GM04503 (cell line): Measurements from ENCODE around the gene TRIM49.
"Not testable (repeated sequence)": the region's sequence is repeated elsewhere in the genome, so short reads cannot be mapped to it uniquely, and the experiment has no call there.

Experiments used
- DNase-seq: peaks from one replicate; pipeline ENCODE4 v3.0.0-alpha.2; 2012; ENCODE audit warnings: low read depth

TRIM49 gene, protein sequence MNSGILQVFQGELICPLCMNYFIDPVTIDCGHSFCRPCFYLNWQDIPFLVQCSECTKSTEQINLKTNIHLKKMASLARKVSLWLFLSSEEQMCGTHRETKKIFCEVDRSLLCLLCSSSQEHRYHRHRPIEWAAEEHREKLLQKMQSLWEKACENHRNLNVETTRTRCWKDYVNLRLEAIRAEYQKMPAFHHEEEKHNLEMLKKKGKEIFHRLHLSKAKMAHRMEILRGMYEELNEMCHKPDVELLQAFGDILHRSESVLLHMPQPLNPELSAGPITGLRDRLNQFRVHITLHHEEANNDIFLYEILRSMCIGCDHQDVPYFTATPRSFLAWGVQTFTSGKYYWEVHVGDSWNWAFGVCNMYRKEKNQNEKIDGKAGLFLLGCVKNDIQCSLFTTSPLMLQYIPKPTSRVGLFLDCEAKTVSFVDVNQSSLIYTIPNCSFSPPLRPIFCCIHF

DNA sequence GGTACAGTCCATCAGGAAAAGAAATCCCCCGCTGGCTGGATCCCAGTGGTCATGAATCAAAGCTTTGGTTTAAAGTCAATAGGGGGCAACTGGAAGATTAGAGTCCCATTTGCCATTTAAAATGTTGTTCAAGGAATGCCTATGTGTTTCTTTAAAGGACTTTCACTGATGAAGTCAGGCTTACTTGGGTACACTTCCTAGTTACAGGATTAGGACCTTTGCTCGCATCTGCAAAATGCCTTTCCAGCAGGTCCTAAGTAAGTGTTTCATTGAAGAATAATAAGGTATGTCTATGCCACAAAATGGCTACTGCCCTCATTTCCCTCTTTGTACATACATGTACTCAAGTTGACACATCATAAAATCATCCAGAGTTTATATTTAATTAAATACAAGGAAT is at the start of gene TRIM49:
Gene TRIM49 (minus strand): TSS at position 101 of the 400 bp plus-strand sequence. CDS start 4,106 bp downstream, outside the sequence.
- not testable (repeated sequence) for DNase-seq

DNA sequence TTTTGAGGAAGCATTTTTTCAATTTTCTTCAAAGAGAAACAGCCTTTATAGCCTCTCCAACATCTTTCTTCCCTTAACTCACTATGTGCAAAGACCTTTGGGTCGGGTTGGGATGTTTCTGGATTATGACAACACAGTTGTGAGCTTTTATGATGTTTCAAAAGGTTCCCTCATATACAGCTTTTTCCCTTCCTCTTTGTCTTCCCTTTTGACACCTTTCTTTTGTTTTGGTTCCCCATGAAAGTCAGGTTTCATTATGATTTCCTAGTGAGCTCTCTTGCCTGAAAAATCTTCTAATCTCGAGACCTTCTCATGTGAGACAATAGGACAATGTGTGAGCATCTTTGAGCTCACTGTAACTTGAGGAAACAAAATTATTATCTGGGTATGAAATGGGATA is 18.3 kb upstream of the TRIM49 start:
- DNase-seq = not testable (repeated sequence)

DNA sequence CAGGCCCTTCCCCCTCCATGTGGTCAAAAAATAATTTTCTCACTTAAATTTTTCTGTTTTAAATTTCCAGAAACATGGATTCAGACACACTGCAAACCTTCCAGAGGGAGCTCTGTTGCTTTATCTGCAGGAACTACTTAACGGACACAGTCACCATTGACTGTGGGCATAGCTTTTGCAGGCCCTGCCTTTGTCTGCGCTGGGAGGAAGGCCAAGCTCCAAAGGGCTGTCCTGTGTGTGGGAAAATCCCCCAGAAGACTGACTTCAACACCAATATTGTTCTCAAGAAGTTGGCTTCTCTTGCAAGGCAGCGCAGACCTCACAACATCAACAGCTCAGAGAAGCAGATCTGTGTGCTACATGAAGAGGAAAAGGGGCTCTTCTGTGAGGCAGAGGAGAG is 11.6 kb upstream of the TRIM49 start:
- DNase-seq = not testable (repeated sequence)

DNA sequence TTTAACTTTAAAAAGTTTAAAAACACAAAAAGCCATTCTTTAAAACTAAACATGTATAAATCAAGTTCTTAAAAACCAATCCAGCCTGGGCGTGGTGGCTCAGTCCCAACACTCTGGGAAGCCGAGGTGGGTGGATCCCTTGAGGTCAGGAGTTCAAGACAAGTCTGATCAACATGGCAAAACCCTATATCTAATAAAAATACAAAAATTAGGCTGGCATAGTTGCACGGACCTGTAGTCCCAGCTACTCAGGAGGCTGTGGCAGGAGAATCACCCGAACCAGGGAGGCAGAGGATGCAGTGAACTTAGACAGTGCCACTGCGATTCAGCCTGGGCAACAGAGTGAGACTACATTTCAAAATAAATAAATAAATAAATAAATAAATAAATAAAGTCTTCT is 5.2 kb upstream of the TRIM49 start:
- not testable (repeated sequence) for DNase-seq

DNA sequence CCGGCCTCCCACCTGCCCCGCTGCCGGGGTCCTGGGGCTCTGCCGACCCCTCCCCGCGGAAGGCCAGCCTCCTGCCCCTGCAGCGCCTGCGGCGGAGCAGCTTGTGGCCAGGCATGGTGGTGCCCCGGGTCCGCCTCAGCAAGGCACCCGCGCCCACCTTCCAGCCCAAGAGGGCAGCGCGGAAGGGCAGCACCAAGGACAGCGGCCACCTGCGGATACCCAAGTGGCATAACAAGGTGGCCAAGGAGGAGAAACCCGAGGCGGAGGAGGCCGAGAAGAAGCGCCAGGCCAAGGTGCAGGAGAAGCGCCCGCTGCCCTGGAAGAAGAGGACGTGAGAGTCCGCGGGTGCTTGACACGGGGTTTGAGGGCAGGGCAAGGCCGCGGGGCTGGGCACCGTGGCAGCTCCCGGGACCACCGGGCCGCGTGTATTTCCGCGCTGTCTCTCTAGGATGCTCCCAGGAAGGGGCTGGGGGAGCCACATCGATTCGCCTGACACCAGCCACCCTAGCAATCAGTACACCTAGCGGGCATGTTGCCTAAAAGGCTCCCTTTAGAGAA is 20.8 kb downstream of the TRIM49 start:
- not testable (repeated sequence) for DNase-seq

DNA sequence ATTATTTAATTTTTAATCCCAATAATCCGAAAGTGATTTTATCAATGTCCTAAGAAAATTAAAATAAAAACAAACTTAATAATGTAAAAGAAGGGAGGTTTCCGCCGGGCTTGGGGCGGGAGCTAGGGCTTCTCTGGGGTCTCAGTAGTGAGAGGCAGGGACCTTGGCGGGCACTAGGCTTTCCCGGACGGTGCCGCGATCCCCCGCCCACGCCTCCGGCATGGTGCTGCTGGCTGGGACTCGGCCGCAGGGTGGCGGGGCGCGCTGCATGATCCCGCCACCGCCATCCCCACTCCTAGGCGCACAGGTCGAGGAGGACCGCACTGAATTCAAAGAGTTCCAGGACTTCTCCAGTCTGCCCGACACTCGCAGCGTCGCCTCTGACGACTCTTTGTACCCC is 22.6 kb downstream of the TRIM49 start:
- DNase-seq = not testable (repeated sequence)

DNA sequence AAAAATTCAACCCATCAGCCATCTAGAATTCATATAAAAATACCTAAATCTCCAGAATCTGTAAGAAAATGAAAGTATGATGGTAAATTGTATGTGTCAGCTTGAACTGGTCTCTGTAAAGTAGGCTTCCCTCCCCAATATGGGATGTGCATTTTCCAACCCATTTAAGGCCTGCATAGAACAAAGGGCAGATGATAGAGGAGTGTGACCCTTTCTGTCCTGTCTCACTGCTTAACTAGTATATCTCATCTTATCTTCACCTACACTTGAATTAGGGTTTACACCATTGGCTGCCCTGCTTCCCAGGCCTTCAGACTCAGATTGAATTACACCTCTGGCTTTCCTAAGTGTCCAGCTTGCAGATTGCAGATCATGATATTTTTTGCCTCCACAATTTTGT is 57.6 kb downstream of the TRIM49 start:
- DNase-seq = not testable (repeated sequence)
